CD14-positive monocyte (primary cell): ENCODE results near the gene GUSB. TPM values are rescaled to one million over a fixed set of nuclear protein-coding genes. Genes with fewer than 3 reads are reported as not detected.
A peak's percentile ranks its signal among the peaks of the same experiment; 100 is the strongest.

Source experiments
- DNase-seq, 3 donors: peaks; one replicate each; pipeline ENCODE4 v3.0.0-alpha.2; 2011 to 2022
- H2AFZ ChIP-seq: 2 replicates; pipeline ENCODE4 v1.6.0; 2012; ENCODE audit warnings: mild to moderate bottlenecking, low read depth, low read length, inconsistent platforms; ENCODE audit not compliant: insufficient read depth, poor library complexity, severe bottlenecking
- H3K27ac ChIP-seq, 2 donors: 1 replicate in 1 of 2; 2 replicates in 1 of 2; pipeline ENCODE4 v1.5.1; 2012 to 2013; ENCODE audit warnings: low read length in 2 of 2, control low read depth in 1 of 2, inconsistent platforms in 1 of 2, low read depth in 1 of 2, mild to moderate bottlenecking in 1 of 2
- H3K27me3 ChIP-seq, 2 donors: one replicate each; pipeline versions ENCODE4 v1.6.0 to v1.6.1; 2011 to 2013; ENCODE audit warnings: low read length in 2 of 2; ENCODE audit not compliant: control insufficient read depth in 2 of 2, insufficient read depth in 2 of 2
- H3K36me3 ChIP-seq, 2 donors: replicated peaks in 1 of 2; 1 replicate in 1 of 2; 2 replicates in 1 of 2; pipeline versions ENCODE4 v1.5.1 to v1.6.1; 2012 to 2013; ENCODE audit warnings: low read length in 2 of 2, control low read depth in 1 of 2, inconsistent platforms in 1 of 2, mild to moderate bottlenecking in 1 of 2; ENCODE audit not compliant: insufficient read depth in 2 of 2, control insufficient read depth in 1 of 2
- H3K4me1 ChIP-seq, 2 donors: 1 replicate in 1 of 2; 2 replicates in 1 of 2; pipeline versions ENCODE4 v1.5.1 to v1.6.1; 2012 to 2013; ENCODE audit warnings: low read length in 2 of 2, control low read depth in 1 of 2, inconsistent platforms in 1 of 2, mild to moderate bottlenecking in 1 of 2, moderate library complexity in 1 of 2; ENCODE audit not compliant: insufficient read depth in 2 of 2, control insufficient read depth in 1 of 2
- H3K4me2 ChIP-seq: replicated peaks from 2 replicates; pipeline ENCODE3; 2012; ENCODE audit warnings: low read length, moderate library complexity, mild to moderate bottlenecking; ENCODE audit not compliant: poor library complexity, severe bottlenecking; ENCODE audit errors: extremely low read depth
- H3K4me3 ChIP-seq, 3 experiments: fragments of 200-600 bp in 1 of 3; sonication (generic) in 1 of 3; replicated peaks in 1 of 3; 1 replicate in 2 of 3; 2 replicates in 1 of 3; pipeline ENCODE4 v1.5.1; 2011 to 2013; ENCODE audit warnings: low read length in 3 of 3, mild to moderate bottlenecking in 3 of 3, control low read depth in 2 of 3, low read depth in 2 of 3, inconsistent platforms in 1 of 3, moderate library complexity in 1 of 3
- H3K79me2 ChIP-seq: 2 replicates; pipeline ENCODE4 v1.6.0; 2012; ENCODE audit warnings: mild to moderate bottlenecking, control low read depth, inconsistent platforms, low read length, moderate library complexity; ENCODE audit not compliant: insufficient read depth
- H3K9ac ChIP-seq: 2 replicates; pipeline ENCODE4 v1.6.0; 2017; ENCODE audit warnings: low read length, mild to moderate bottlenecking; ENCODE audit not compliant: insufficient read depth, poor library complexity, severe bottlenecking
- H3K9me3 ChIP-seq, 2 donors: replicated peaks in 1 of 2; 1 replicate in 1 of 2; 2 replicates in 1 of 2; pipeline versions ENCODE4 v1.5.1 to v1.6.1; 2012 to 2013; ENCODE audit warnings: low read length in 2 of 2, control low read depth in 1 of 2; ENCODE audit not compliant: control insufficient read depth in 1 of 2, insufficient read depth in 1 of 2
- H4K20me1 ChIP-seq: 2 replicates; pipeline ENCODE4 v1.6.0; 2012; ENCODE audit warnings: mild to moderate bottlenecking, low read length, control low read depth, moderate library complexity; ENCODE audit not compliant: insufficient read depth
- H3K27ac Mint-ChIP-seq, 7 donors: one replicate each; pipeline ENCODE4 v1.8.0; 2020; ENCODE audit warnings: mild to moderate bottlenecking in 7 of 7, mixed read lengths in 7 of 7, moderate library complexity in 6 of 7, inconsistent platforms in 2 of 7
- H3K27me3 Mint-ChIP-seq, 3 donors: one replicate each; pipeline ENCODE4 v1.8.0; 2021 to 2022; ENCODE audit warnings: low read depth in 3 of 3, mild to moderate bottlenecking in 3 of 3, mixed read lengths in 3 of 3, moderate library complexity in 3 of 3, inconsistent platforms in 1 of 3
- H3K36me3 Mint-ChIP-seq, 2 donors: one replicate each; pipeline ENCODE4 v1.8.0; 2020; ENCODE audit warnings: mixed read lengths in 2 of 2, inconsistent platforms in 1 of 2, mild to moderate bottlenecking in 1 of 2
- H3K4me1 Mint-ChIP-seq: one replicate; pipeline ENCODE4 v1.8.0; 2020; ENCODE audit warnings: mild to moderate bottlenecking, mixed read lengths
- H3K4me3 Mint-ChIP-seq, 2 donors: one replicate each; pipeline ENCODE4 v1.8.0; 2020; ENCODE audit warnings: mild to moderate bottlenecking in 2 of 2, mixed read lengths in 2 of 2, moderate library complexity in 1 of 2
- H3K9me3 Mint-ChIP-seq, 7 donors: one replicate each; pipeline ENCODE4 v1.8.0; 2020 to 2022; ENCODE audit warnings: mixed read lengths in 7 of 7, mild to moderate bottlenecking in 6 of 7, moderate library complexity in 6 of 7, inconsistent platforms in 2 of 7
- CTCF ChIP-seq: fragments of 200-600 bp; IDR thresholded peaks from one replicate; pipeline ENCODE4 v1.8.0; 2022; ENCODE audit warnings: antibody characterized with exemption, mild to moderate bottlenecking
- WGBS: methylation state at CpG from one replicate; pipeline ENCODE4 v1.1.5; 2013; ENCODE audit warnings: missing lambda C conversion rate; ENCODE audit not compliant: insufficient coverage; 5-methylcytosine and 5-hydroxymethylcytosine counted together
- intact Hi-C, 2 donors: fragments of 100-400 bp; cut with micrococcal nuclease; formaldehyde crosslinking; loops; one replicate each; pipeline versions ENCODE4 v1.15.0 to v1.15.1; 2023
- polyA plus RNA-seq, 3 donors: library from polyadenylated mRNA; depleted of rRNA in 1 of 3; unstranded in 2 of 3; stranded (reverse) in 1 of 3; fragments of 300-500 nt in 2 of 3; fragments of >200 nt in 1 of 3; fragmentation: Illumina TruSeq in 2 of 3; gene quantifications; 1 replicate in 2 of 3; 2 replicates in 1 of 3; pipeline ENCODE4 v1.2.3, GENCODE V29; 2012 to 2021

Gene GUSB
- polyA plus RNA-seq, 3 donors, result 113 to 121 (median 115) TPM

DNA sequence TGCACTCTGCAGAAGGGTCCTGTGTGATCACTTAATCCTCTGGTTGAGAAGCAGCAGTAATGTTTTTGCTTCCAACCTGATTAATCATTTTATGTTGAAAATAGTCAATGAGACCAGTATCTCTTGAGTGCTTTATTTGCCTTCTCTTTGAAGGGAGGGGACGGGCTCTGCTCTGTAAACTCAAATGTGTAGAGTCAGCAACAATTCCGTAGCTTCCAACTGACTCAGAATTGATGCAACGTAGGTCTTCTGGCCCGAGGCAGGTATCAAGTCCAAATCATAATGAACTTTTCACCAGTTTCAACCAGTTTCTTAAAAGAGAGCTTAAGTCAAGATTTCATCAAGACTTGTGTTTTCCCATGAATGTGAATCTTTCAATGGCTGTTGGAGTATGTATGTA is 26.3 kb downstream of the GUSB start:
- no peaks in the 10 kb centered on the region for H3K27me3 Mint-ChIP-seq

DNA sequence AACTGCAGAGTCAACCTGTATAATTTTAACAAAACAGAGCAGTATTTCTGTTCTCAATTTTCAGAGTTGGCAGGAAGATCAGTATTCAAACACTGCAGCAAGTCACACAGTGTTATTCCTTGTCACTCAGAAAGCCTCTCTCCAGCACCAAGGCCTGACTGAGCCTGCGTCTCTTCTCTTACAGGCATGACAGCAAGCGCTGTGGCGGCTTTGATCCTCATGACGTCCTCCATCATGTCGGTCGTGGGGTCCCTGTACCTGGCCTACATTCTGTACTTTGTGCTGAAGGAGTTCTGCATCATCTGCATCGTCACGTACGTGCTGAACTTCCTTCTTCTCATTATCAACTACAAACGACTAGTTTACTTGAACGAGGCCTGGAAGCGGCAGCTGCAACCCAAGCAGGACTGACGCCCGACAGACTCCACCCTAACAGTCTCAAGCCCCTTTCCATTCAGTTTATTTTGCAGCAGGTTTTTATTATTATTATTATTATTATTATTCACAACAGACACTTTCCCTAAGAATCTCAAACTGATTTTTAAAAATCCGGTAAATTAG is 28.0 kb downstream of the GUSB start:
- H3K9ac ChIP-seq, result no peak overlapping the region

More for the DNA sequence above, 26.3 kb downstream of the GUSB start:
- H3K4me1 ChIP-seq, result no peaks in the 10 kb centered on the region
- Mint-ChIP-seq H3K4me1 (no peaks in the 10 kb centered on the region), H3K9me3 (no peaks in the 10 kb centered on the region), H3K36me3 (peaks cover 39 to 44% of the 10 kb centered on the region in 2 donors), H3K27ac (peak overlapping the region in 1 of 7 donors; percentile 44), H3K4me3 (no peak overlapping the region)
- no peak overlapping the region for H3K4me2 ChIP-seq
- no peaks in the 10 kb centered on the region for H3K27me3 ChIP-seq
- H3K9me3 ChIP-seq, result no peaks in the 10 kb centered on the region
- intact Hi-C loops, result no loop called here
- no peaks in the 10 kb centered on the region for H4K20me1 ChIP-seq
- 100% methylated on average over 3 of the region's 4 CpGs for WGBS
- DNase-seq, result no peak
- no peak overlapping the region for H2AFZ ChIP-seq
- H3K9ac ChIP-seq, result no peak overlapping the region
- peak overlapping the region in 1 of 2 donors; percentile 26 for H3K27ac ChIP-seq
- TF ChIP-seq CTCF, result no peak
- peaks cover 33 to 60% of the 10 kb centered on the region in 2 donors for H3K36me3 ChIP-seq
- no peak overlapping the region for H3K4me3 ChIP-seq
- H3K79me2 ChIP-seq, result no peaks in the 10 kb centered on the region

More for the DNA sequence above, 28.0 kb downstream of the GUSB start:
- Histone ChIP-seq H3K4me2 (no peak overlapping the region), H3K79me2 (no peaks in the 10 kb centered on the region), H2AFZ (no peak overlapping the region), H3K4me1 (no peaks in the 10 kb centered on the region), H3K4me3 (no peak overlapping the region), H3K9me3 (no peaks in the 10 kb centered on the region), H3K27me3 (no peaks in the 10 kb centered on the region), H3K27ac (no peak overlapping the region), H4K20me1 (no peaks in the 10 kb centered on the region), H3K36me3 (peaks cover 17 to 42% of the 10 kb centered on the region in 2 donors)
- H3K27me3 Mint-ChIP-seq, result no peaks in the 10 kb centered on the region
- no peak overlapping the region for H3K4me3 Mint-ChIP-seq
- H3K9me3 Mint-ChIP-seq, result no peaks in the 10 kb centered on the region
- no peak for TF ChIP-seq CTCF
- H3K27ac Mint-ChIP-seq, result peak overlapping the region in 2 of 7 donors; percentile 25 to 65
- intact Hi-C loops, result no loop called here
- DNase-seq, result no peak
- WGBS, result 98% methylated on average over 9 of the region's 15 CpGs
- peaks cover 24 to 29% of the 10 kb centered on the region in 2 donors for H3K36me3 Mint-ChIP-seq
- no peaks in the 10 kb centered on the region for H3K4me1 Mint-ChIP-seq
